Neural cell (in vitro differentiated cells): ENCODE results near the gene KRTAP4-8. TPM values are rescaled to one million over a fixed set of nuclear protein-coding genes. Genes with fewer than 3 reads are reported as not detected.
"Not testable (repeated sequence)": the region's sequence is repeated elsewhere in the genome, so short reads cannot be mapped to it uniquely, and the experiment has no call there.

Experiments used
- H2AFZ ChIP-seq: fragments of 200-600, 300-800 bp; sonication (generic), shearing (Covaris generic); 2 replicates; pipeline ENCODE4 v1.6.0; 2014; ENCODE audit warnings: low read depth, mild to moderate bottlenecking, antibody characterized with exemption, low read length, moderate library complexity
- H3F3A ChIP-seq: fragments of 200-600 bp; shearing (Covaris generic); 2 replicates; pipeline ENCODE4 v1.6.1; 2016; ENCODE audit warnings: mild to moderate bottlenecking, moderate library complexity, mixed read lengths, antibody characterized with exemption, low read length; ENCODE audit not compliant: insufficient read depth, poor library complexity, severe bottlenecking
- H3K27ac ChIP-seq: fragments of 200-600, 300-800 bp; sonication (generic), shearing (Covaris generic); 2 replicates; pipeline ENCODE4 v1.5.1; 2014; ENCODE audit warnings: mild to moderate bottlenecking, low read length, moderate library complexity
- H3K27me3 ChIP-seq: fragments of 300-800, 200-600 bp; sonication (generic), shearing (Covaris generic); 2 replicates; pipeline ENCODE4 v1.6.0; 2014; ENCODE audit warnings: mild to moderate bottlenecking, low read depth, low read length, moderate library complexity; ENCODE audit not compliant: insufficient read depth
- H3K36me3 ChIP-seq: fragments of 300-800, 200-600 bp; sonication (generic), shearing (Covaris generic); 2 replicates; pipeline ENCODE4 v1.5.1; 2014; ENCODE audit warnings: mild to moderate bottlenecking, antibody characterized with exemption, low read length, moderate library complexity; ENCODE audit not compliant: insufficient read depth
- H3K4me2 ChIP-seq: fragments of 300-800, 200-600 bp; sonication (generic), shearing (Covaris generic); 2 replicates; pipeline ENCODE4 v1.6.0; 2014; ENCODE audit warnings: mild to moderate bottlenecking, low read length
- H3K4me3 ChIP-seq: fragments of 300-800, 200-600 bp; sonication (generic), shearing (Covaris generic); 2 replicates; pipeline ENCODE4 v1.5.1; 2014; ENCODE audit warnings: mild to moderate bottlenecking, low read length, moderate library complexity
- H3K79me2 ChIP-seq: fragments of 200-600 bp; shearing (Covaris generic); replicated peaks from 2 replicates; pipeline ENCODE4 v1.6.0; 2014; ENCODE audit warnings: mild to moderate bottlenecking, low read length, moderate library complexity; ENCODE audit not compliant: insufficient read depth
- H3K9ac ChIP-seq: fragments of 300-800, 200-600 bp; sonication (generic), shearing (Covaris generic); 2 replicates; pipeline ENCODE4 v1.6.1; 2016; ENCODE audit warnings: mild to moderate bottlenecking, low read length, mixed read lengths
- H3K9me2 ChIP-seq: fragments of 200-600 bp; shearing (Covaris generic); 2 replicates; pipeline ENCODE4 v1.6.1; 2016; ENCODE audit warnings: mild to moderate bottlenecking, low read length, mixed read lengths; ENCODE audit not compliant: insufficient read depth
- H3K9me3 ChIP-seq: fragments of 200-600, 300-800 bp; sonication (generic), shearing (Covaris generic); 2 replicates; pipeline ENCODE4 v1.6.1; 2016; ENCODE audit warnings: mild to moderate bottlenecking, mixed run types, low read length, moderate library complexity, mixed read lengths
- H4K20me1 ChIP-seq: fragments of 200-600 bp; shearing (Covaris generic); 2 replicates; pipeline ENCODE4 v1.6.1; 2016; ENCODE audit warnings: mild to moderate bottlenecking, mixed run types; ENCODE audit not compliant: insufficient read depth
- CTCF ChIP-seq: fragments of 450-650 bp; IDR thresholded peaks from 2 replicates; pipeline ENCODE4 v1.5.1; 2014; ENCODE audit warnings: antibody characterized with exemption, mild to moderate bottlenecking, moderate library complexity; ENCODE audit not compliant: poor library complexity, severe bottlenecking
- EP300 ChIP-seq: fragments of 450-650 bp; conservative IDR thresholded peaks from 2 replicates; pipeline ENCODE4 v1.6.1; 2014; ENCODE audit warnings: antibody characterized with exemption, mild to moderate bottlenecking, moderate library complexity; ENCODE audit not compliant: poor library complexity, severe bottlenecking
- EZH2 ChIP-seq: fragments of 200-600, 300-800 bp; shearing (Covaris generic), sonication (generic); IDR thresholded peaks from 2 replicates; pipeline ENCODE4 v1.6.1; 2014; ENCODE audit warnings: antibody characterized with exemption, low read length, borderline replicate concordance, mild to moderate bottlenecking; ENCODE audit not compliant: insufficient read depth, poor library complexity, severe bottlenecking
- MXI1 ChIP-seq: fragments of 450-650 bp; conservative IDR thresholded peaks from 2 replicates; pipeline ENCODE4 v1.6.1; 2014; ENCODE audit warnings: antibody characterized with exemption, mild to moderate bottlenecking; ENCODE audit not compliant: poor library complexity, severe bottlenecking
- POLR2AphosphoS5 ChIP-seq: IDR thresholded peaks from 2 replicates; pipeline ENCODE4 v1.6.1; 2012
- RAD21 ChIP-seq: fragments of 450-650 bp; conservative IDR thresholded peaks from 2 replicates; pipeline ENCODE4 v1.6.1; 2014; ENCODE audit warnings: antibody characterized with exemption, mild to moderate bottlenecking, moderate library complexity
- REST ChIP-seq: IDR thresholded peaks from 2 replicates; pipeline ENCODE4 v1.6.1; 2012; ENCODE audit warnings: borderline replicate concordance
- SMC3 ChIP-seq: fragments of 450-650 bp; conservative IDR thresholded peaks from 2 replicates; pipeline ENCODE4 v1.6.1; 2014; ENCODE audit warnings: antibody characterized with exemption, mild to moderate bottlenecking, moderate library complexity; ENCODE audit not compliant: poor library complexity
- TAF1 ChIP-seq: IDR thresholded peaks from 2 replicates; pipeline ENCODE4 v1.6.1; 2012; ENCODE audit warnings: low read depth
- polyA plus RNA-seq: library from polyadenylated mRNA; depleted of rRNA; stranded (reverse); fragments of >200 nt; gene quantifications from 2 replicates; pipeline ENCODE4 v1.2.3, GENCODE V29; 2014

The KRTAP4-8 gene
- polyA plus RNA-seq, 1 donor from 2014 or later = not detected

- H3K27ac ChIP-seq = no peak within 1 kb of the TSS
- no peak within 1 kb of the TSS for H3K4me2 ChIP-seq
- no peaks in the 10 kb centered on the region for H3K79me2 ChIP-seq
- no peaks in the 10 kb centered on the region for H3K9me2 ChIP-seq
- TF ChIP-seq RAD21 = no peak
- no peak for TF ChIP-seq SMC3
- TF ChIP-seq EP300 = no peak
- TF ChIP-seq EZH2 = no peak
- H4K20me1 ChIP-seq = no peaks in the 10 kb centered on the region
- no peaks in the 10 kb centered on the region for H3K27me3 ChIP-seq
- peaks cover 5% of the 10 kb centered on the region for H3K9me3 ChIP-seq
- no peak within 1 kb of the TSS for H3K9ac ChIP-seq
- no peaks in the 10 kb centered on the region for H3K36me3 ChIP-seq
- H3K4me3 ChIP-seq = no peak within 1 kb of the TSS
- no peak within 1 kb of the TSS for H2AFZ ChIP-seq
- H3F3A ChIP-seq = no peaks in the 10 kb centered on the region
Observed at GRCh38 chr17:41140360-41141131, 42.6 kb upstream of the KRTAP4-8 start, which contains the start of gene KRTAP4-6. Gene KRTAP4-6 (minus strand): TSS chr17:41140544. CDS start chr17:41140487, 57 bp downstream.

- H3K27ac ChIP-seq, H3K9me3 ChIP-seq, H2AFZ ChIP-seq: not testable (repeated sequence)
Observed at GRCh38 chr17:41139865-41140264, 41.9 kb upstream of the KRTAP4-8 start.

GRCh38 chr17:41133880-41134735, 36.2 kb upstream of the KRTAP4-8 start:
- H4K20me1 ChIP-seq = no peaks in the 10 kb centered on the region
- no peak overlapping the region for H3K27ac ChIP-seq
- no peak overlapping the region for H2AFZ ChIP-seq
- H3F3A ChIP-seq = no peaks in the 10 kb centered on the region
- H3K9ac ChIP-seq = no peak overlapping the region
- no peaks in the 10 kb centered on the region for H3K27me3 ChIP-seq
- no peaks in the 10 kb centered on the region for H3K9me2 ChIP-seq
- H3K36me3 ChIP-seq = no peaks in the 10 kb centered on the region
- H3K4me3 ChIP-seq = no peak overlapping the region
- TF ChIP-seq SMC3 = no peak
- TF ChIP-seq EP300 = no peak
- TF ChIP-seq MXI1 = no peak
- no peak for TF ChIP-seq EZH2
- TF ChIP-seq TAF1 = no peak
- TF ChIP-seq CTCF = no peak
- TF ChIP-seq RAD21 = no peak
- TF ChIP-seq REST = no peak
- TF ChIP-seq POLR2AphosphoS5 = no peak
- no peak overlapping the region for H3K4me2 ChIP-seq
- H3K79me2 ChIP-seq = no peaks in the 10 kb centered on the region
- H3K9me3 ChIP-seq = no peaks in the 10 kb centered on the region

More at GRCh38 chr17:41139865-41140264, 41.9 kb upstream of the KRTAP4-8 start:
- H3K4me2 ChIP-seq, H3K9me2 ChIP-seq, H3K4me3 ChIP-seq, H3K9ac ChIP-seq, H4K20me1 ChIP-seq, H3K36me3 ChIP-seq, H3K79me2 ChIP-seq, H3F3A ChIP-seq, H3K27me3 ChIP-seq: not testable (repeated sequence)
